Suprapubic skin (tissue), 4 donors: ENCODE results near the gene RPS6KA5.

Source experiments
- CTCF ChIP-seq, 2 donors: fragments of 200-600 bp in 1 of 2; fragments of 450-650 bp in 1 of 2; sonication (generic) in 1 of 2; IDR thresholded peaks; one replicate each; pipeline ENCODE4 v1.5.1; 2016 to 2019; ENCODE audit warnings: antibody characterized with exemption in 2 of 2, mild to moderate bottlenecking in 1 of 2, moderate library complexity in 1 of 2
- EP300 ChIP-seq: sonication (generic); formaldehyde crosslinking; IDR thresholded peaks from one replicate; pipeline ENCODE4 v1.6.1; 2017; ENCODE audit warnings: antibody characterized with exemption
- POLR2AphosphoS5 ChIP-seq, 3 donors: sonication (generic); formaldehyde crosslinking; IDR thresholded peaks; one replicate each; pipeline ENCODE4 v1.6.1; 2017; ENCODE audit warnings: antibody characterized with exemption in 3 of 3

GRCh38 chr14:91070572-91070971 is 10.1 kb upstream of the RPS6KA5 start:
- TF ChIP-seq POLR2AphosphoS5 (IDR thresholded peaks at IDR 0.05) (no peak), CTCF (IDR thresholded peaks at IDR 0.05) (no peak), EP300 (no peak)
